Caco-2 (cell line): ENCODE measurements around the gene KATNA1. TPM values are rescaled to one million over a fixed set of nuclear protein-coding genes. Genes with fewer than 3 reads are reported as not detected.
"Not testable (repeated sequence)": the region's sequence is repeated elsewhere in the genome, so short reads cannot be mapped to it uniquely, and the experiment has no call there.

Experiments
- BruUV-seq: library from RNA; stranded (reverse); fragments of 400-500 nt; replicated peaks from 2 replicates; lab custom pipeline; 2021; lab: Mats Ljungman, UMichigan
- CTCF ChIA-PET: fragments of 300-600 bp; sonication (Branson Sonifier 250); formaldehyde crosslinking; loops from one replicate; lab custom pipeline; 2022; ENCODE audit warnings: antibody characterized with exemption; lab: Charles Lee
- POLR2A ChIA-PET: fragments of 300-600 bp; sonication (Branson Sonifier 250); formaldehyde crosslinking; loops from one replicate; lab custom pipeline; 2022; ENCODE audit warnings: antibody characterized with exemption; lab: Charles Lee
- DNase-seq, 2 experiments: peaks; one replicate each; pipeline versions ENCODE4 v3.0.0 to v3.0.0-alpha.2; 2020 to 2022
- H3K27me3 ChIP-seq: replicated peaks from 2 replicates; pipeline ENCODE4 v1.6.0; 2011; ENCODE audit warnings: low read length; ENCODE audit not compliant: control insufficient read depth, insufficient read depth
- H3K36me3 ChIP-seq: 2 replicates; pipeline ENCODE4 v1.5.1; 2011; ENCODE audit warnings: low read length; ENCODE audit not compliant: control insufficient read depth, insufficient read depth
- H3K4me1 ChIP-seq: fragments of 250-450 bp; sonication (Bioruptor Pico); 2 replicates; pipeline ENCODE4 v1.5.1; 2020; ENCODE audit warnings: mild to moderate bottlenecking
- H3K4me3 ChIP-seq: 2 replicates; pipeline ENCODE4 v1.5.1; 2011; ENCODE audit warnings: low read depth, mild to moderate bottlenecking, control low read depth, low read length
- H3K9me3 ChIP-seq: fragments of 250-450 bp; sonication (Bioruptor Pico); 2 replicates; pipeline ENCODE4 v1.5.1; 2020; ENCODE audit warnings: mild to moderate bottlenecking, moderate library complexity
- H3K27ac Mint-ChIP-seq: one replicate; pipeline ENCODE4 v1.8.0; 2022; ENCODE audit warnings: mixed read lengths; ENCODE audit not compliant: unreplicated experiment
- H3K27me3 Mint-ChIP-seq: one replicate; pipeline ENCODE4 v1.8.0; 2022; ENCODE audit warnings: mixed read lengths; ENCODE audit not compliant: insufficient read depth, unreplicated experiment
- H3K36me3 Mint-ChIP-seq: one replicate; pipeline ENCODE4 v1.8.0; 2022; ENCODE audit warnings: mild to moderate bottlenecking, mixed read lengths; ENCODE audit not compliant: insufficient read depth, unreplicated experiment
- H3K4me1 Mint-ChIP-seq: one replicate; pipeline ENCODE4 v1.8.0; 2022; ENCODE audit warnings: low read depth, mixed read lengths; ENCODE audit not compliant: unreplicated experiment
- H3K4me3 Mint-ChIP-seq: one replicate; pipeline ENCODE4 v1.8.0; 2022; ENCODE audit warnings: mild to moderate bottlenecking, moderate library complexity, mixed read lengths; ENCODE audit not compliant: unreplicated experiment
- H3K9me3 Mint-ChIP-seq: one replicate; pipeline ENCODE4 v1.8.0; 2022; ENCODE audit warnings: mixed read lengths; ENCODE audit not compliant: unreplicated experiment
- intact Hi-C: fragments of 100-400 bp; cut with micrococcal nuclease; formaldehyde crosslinking; loops from one replicate; pipeline ENCODE4 v1.10.0; 2022; ENCODE audit not compliant: unreplicated experiment
- total RNA-seq: library from RNA; stranded (reverse); gene quantifications from 2 replicates; pipeline ENCODE4 v1.2.3, GENCODE V29; 2022
- TF ChIP-seq, protein P1 (sequence below), 2 experiments: fragments of 200-600 bp in 1 of 2; IDR thresholded peaks; 1 replicate in 1 of 2; 2 replicates in 1 of 2; pipeline versions ENCODE4 v1.5.1 to v1.8.0; 2011 to 2022; ENCODE audit warnings: antibody characterized with exemption in 1 of 2, control low read depth in 1 of 2, inconsistent platforms in 1 of 2, low read depth in 1 of 2, low read length in 1 of 2, mild to moderate bottlenecking in 1 of 2, moderate library complexity in 1 of 2; ENCODE audit not compliant: insufficient read depth in 1 of 2, severe bottlenecking in 1 of 2, unreplicated experiment in 1 of 2

Gene KATNA1
- total RNA-seq, 1 experiment from 2014 or later, result 19.2 TPM

- no peak for DNase-seq
- Histone ChIP-seq H3K4me1 (no peaks in the 10 kb centered on the region), H3K4me3 (no peak overlapping the region), H3K36me3 (peaks cover 2% of the 10 kb centered on the region; the same call in 1 of the 2 replicates), H3K9me3 (no peaks in the 10 kb centered on the region), H3K27me3 (no peaks in the 10 kb centered on the region)
- TF ChIP-seq, protein P1, sequence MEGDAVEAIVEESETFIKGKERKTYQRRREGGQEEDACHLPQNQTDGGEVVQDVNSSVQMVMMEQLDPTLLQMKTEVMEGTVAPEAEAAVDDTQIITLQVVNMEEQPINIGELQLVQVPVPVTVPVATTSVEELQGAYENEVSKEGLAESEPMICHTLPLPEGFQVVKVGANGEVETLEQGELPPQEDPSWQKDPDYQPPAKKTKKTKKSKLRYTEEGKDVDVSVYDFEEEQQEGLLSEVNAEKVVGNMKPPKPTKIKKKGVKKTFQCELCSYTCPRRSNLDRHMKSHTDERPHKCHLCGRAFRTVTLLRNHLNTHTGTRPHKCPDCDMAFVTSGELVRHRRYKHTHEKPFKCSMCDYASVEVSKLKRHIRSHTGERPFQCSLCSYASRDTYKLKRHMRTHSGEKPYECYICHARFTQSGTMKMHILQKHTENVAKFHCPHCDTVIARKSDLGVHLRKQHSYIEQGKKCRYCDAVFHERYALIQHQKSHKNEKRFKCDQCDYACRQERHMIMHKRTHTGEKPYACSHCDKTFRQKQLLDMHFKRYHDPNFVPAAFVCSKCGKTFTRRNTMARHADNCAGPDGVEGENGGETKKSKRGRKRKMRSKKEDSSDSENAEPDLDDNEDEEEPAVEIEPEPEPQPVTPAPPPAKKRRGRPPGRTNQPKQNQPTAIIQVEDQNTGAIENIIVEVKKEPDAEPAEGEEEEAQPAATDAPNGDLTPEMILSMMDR (IDR thresholded peaks at IDR 0.05; ENCODE audit: insufficient read depth in 1 of 2, low read depth in 1 of 2, low read length in 1 of 2, severe bottlenecking in 1 of 2, unreplicated experiment in 1 of 2), result no peak
- Mint-ChIP-seq H3K9me3 (no peaks in the 10 kb centered on the region), H3K4me1 (no peaks in the 10 kb centered on the region), H3K27me3 (no peaks in the 10 kb centered on the region), H3K4me3 (no peak overlapping the region), H3K36me3 (peaks cover 44% of the 10 kb centered on the region), H3K27ac (no peak overlapping the region)
- BruUV-seq, result no TSS peak
- ChIA-PET POLR2A (no interaction called here), CTCF (interaction anchor here (0.6 kb wide), 1 partner anchor 115 kb away, joined by 3 read pairs; the partner anchor contains the start of gene GINM1)
- intact Hi-C loops, result no loop called here
Observed at GRCh38 chr6:149680503-149680902, 32.0 kb upstream of the KATNA1 start.

DNA sequence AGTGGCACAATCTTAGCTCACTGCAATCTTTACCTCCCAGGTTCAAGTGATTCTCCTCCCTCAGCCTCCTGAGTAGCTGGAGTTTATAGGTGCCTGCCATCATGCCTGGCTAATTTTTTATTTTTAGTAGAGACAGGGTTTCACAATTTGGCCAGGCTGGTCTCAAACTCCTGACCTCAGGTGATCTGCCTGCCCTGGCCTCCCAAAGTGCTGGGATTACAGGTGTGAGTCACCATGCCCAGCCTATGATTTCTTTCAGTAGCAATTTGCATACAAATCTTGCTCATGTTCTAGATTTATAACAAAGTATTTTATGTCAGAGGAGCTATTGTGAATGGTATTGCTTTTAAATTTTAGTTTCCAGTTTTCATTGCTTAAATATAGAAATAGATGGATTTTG is 23.8 kb upstream of the KATNA1 start:
- BruUV-seq, H3K4me1 Mint-ChIP-seq, H3K27ac Mint-ChIP-seq, H3K27me3 ChIP-seq, H3K4me3 Mint-ChIP-seq, H3K9me3 ChIP-seq, DNase-seq, H3K9me3 Mint-ChIP-seq, H3K36me3 ChIP-seq, CTCF ChIA-PET, H3K4me3 ChIP-seq, H3K4me1 ChIP-seq, intact Hi-C loops, H3K27me3 Mint-ChIP-seq, POLR2A ChIA-PET: not testable (repeated sequence)
- H3K36me3 Mint-ChIP-seq, result peaks cover 81% of the 10 kb centered on the region

- Mint-ChIP-seq H3K4me3 (no peak overlapping the region), H3K36me3 (peaks cover 44% of the 10 kb centered on the region), H3K4me1 (no peaks in the 10 kb centered on the region), H3K9me3 (no peaks in the 10 kb centered on the region), H3K27me3 (no peaks in the 10 kb centered on the region), H3K27ac (no peak overlapping the region)
- TF ChIP-seq, protein P1 (IDR thresholded peaks at IDR 0.05; ENCODE audit: insufficient read depth in 1 of 2, low read depth in 1 of 2, low read length in 1 of 2, severe bottlenecking in 1 of 2, unreplicated experiment in 1 of 2), result no peak
- TSS peak; percentile 4 for BruUV-seq
- no peaks in the 10 kb centered on the region for H3K27me3 ChIP-seq
- no peak overlapping the region for H3K4me3 ChIP-seq
- H3K36me3 ChIP-seq, result no peaks in the 10 kb centered on the region
- intact Hi-C loops, result no loop called here
- CTCF ChIA-PET, result no interaction called here
- POLR2A ChIA-PET, result no interaction called here
- H3K9me3 ChIP-seq, result no peaks in the 10 kb centered on the region
- H3K4me1 ChIP-seq, result no peaks in the 10 kb centered on the region
- DNase-seq, result no peak
Observed at GRCh38 chr6:149660028-149660427, 11.5 kb upstream of the KATNA1 start.

DNA sequence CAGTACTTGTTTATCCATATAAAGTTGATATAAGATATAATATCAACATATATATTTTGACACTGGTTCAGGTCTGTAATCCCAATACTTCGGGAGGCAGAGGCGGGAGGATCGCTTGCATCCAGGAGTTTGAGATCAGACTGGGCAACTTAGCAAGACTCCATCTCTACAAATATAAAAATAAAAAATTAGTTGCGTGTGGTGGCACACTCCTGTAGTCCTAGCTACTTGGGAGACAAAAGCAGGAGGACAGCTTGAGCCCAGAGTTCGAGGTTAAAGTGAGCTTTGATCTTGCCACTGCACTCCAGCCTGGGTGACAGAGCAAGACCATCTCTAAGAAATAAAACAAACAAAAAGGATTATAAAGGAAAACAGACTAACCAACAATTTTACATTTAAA is 8.9 kb upstream of the KATNA1 start:
- no peaks in the 10 kb centered on the region for H3K9me3 ChIP-seq
- no peaks in the 10 kb centered on the region for H3K4me1 ChIP-seq
- intact Hi-C loops, result no loop called here
- no peak overlapping the region for H3K27ac Mint-ChIP-seq
- POLR2A ChIA-PET, result no interaction called here
- peaks cover 23% of the 10 kb centered on the region for H3K36me3 Mint-ChIP-seq
- CTCF ChIA-PET, result no interaction called here
- H3K4me1 Mint-ChIP-seq, result no peaks in the 10 kb centered on the region
- TF ChIP-seq, protein P1 (IDR thresholded peaks at IDR 0.05; ENCODE audit: insufficient read depth in 1 of 2, low read depth in 1 of 2, low read length in 1 of 2, severe bottlenecking in 1 of 2, unreplicated experiment in 1 of 2), result no peak
- H3K4me3 ChIP-seq, result no peak overlapping the region
- H3K27me3 Mint-ChIP-seq, result no peaks in the 10 kb centered on the region
- no peak for DNase-seq
- H3K36me3 ChIP-seq, result no peaks in the 10 kb centered on the region
- H3K27me3 ChIP-seq, result no peaks in the 10 kb centered on the region
- H3K4me3 Mint-ChIP-seq, result no peak overlapping the region
- H3K9me3 Mint-ChIP-seq, result no peaks in the 10 kb centered on the region
- BruUV-seq, result no TSS peak
